Inferior parietal cortex (tissue), 1 donor: ENCODE measurements around the gene CRK.

Source experiments
- DNase-seq: peaks from one replicate; pipeline ENCODE4 v3.0.0-alpha.2; 2016; ENCODE audit errors: extremely low spot score

CRK gene

GRCh38 chr17:1455797-1456599 lies at the start of gene CRK:
TSS of gene CRK (minus strand) at chr17:1456232. CDS start at chr17:1456117, 115 bp downstream.
- DNase-seq: peak; percentile 97

GRCh38 chr17:1505586-1505985 lies 49.6 kb upstream of the CRK start:
- DNase-seq: no peak

DNA sequence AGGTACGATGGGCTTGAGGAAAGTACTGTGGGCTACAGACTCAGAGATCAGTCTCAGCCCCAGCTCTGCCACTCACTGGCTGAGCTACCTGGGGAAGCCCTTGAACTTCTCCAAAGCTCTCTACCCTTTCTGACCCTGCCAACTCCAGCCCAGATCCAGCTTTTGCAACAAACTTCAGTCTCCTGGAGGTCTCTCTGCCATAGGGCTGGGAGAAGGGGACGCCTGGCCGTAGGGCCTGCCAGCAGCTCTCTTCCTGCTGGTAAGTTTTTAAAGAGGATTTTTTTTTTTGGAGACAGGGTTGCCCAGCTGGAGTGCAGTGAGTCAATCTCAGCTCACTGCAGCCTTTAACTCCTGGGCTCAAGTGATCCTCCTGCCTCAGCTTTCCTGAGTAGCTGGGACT lies 48.8 kb upstream of the CRK start:
- DNase-seq: no peak

- no peak for DNase-seq
Observed at GRCh38 chr17:1503699-1504098, 47.7 kb upstream of the CRK start.

- no peak for DNase-seq
Observed at GRCh38 chr17:1498869-1499268, 42.8 kb upstream of the CRK start.

GRCh38 chr17:1498233-1498632 lies 42.2 kb upstream of the CRK start:
- DNase-seq: no peak

- DNase-seq: no peak
Observed at GRCh38 chr17:1497831-1498230, 41.8 kb upstream of the CRK start.

DNA sequence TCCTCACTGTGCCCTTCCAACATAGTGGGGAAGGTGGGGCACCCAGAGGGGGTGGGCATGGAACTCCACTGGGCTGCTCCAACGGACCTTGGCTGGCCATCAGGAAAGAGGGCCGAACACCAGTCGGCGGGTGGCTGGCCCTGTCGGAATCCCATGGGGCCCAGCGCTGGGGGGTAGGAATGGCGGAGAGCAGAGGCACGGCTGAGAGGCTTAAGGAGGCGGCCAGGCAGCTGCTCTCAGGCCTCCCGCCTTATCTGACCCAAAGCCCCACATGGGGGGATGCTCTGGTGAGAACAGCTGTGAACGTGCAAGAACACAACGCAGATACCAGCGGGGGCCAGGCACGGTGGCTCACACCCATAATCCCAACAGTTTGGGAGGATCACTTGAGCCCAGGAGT lies 40.8 kb upstream of the CRK start:
- DNase-seq: no peak

GRCh38 chr17:1495265-1495989 lies 39.4 kb upstream of the CRK start:
- no peak for DNase-seq

GRCh38 chr17:1494736-1495253 lies 38.8 kb upstream of the CRK start:
- DNase-seq: no peak

DNA sequence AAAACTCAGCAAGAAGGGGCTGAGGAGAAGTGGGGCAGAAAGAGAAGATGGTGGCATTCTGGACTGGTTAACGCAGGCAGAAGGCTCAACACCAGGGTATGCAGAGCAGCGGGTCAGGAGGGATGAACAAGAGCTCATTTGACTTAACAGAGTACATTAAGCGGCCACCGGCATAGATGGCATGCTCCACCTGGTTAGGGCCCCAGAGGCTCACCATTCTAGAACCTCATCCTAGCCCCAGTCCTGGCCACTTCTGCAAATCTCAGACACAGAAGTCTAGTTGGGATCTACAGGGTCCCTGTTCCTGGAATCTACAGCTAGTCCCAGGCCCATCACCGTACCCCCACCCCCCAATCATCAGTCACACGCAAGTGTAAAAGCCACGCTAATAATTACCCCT lies 38.2 kb upstream of the CRK start:
- no peak for DNase-seq

- DNase-seq: no peak
Observed at GRCh38 chr17:1493291-1493980, 37.4 kb upstream of the CRK start.

DNA sequence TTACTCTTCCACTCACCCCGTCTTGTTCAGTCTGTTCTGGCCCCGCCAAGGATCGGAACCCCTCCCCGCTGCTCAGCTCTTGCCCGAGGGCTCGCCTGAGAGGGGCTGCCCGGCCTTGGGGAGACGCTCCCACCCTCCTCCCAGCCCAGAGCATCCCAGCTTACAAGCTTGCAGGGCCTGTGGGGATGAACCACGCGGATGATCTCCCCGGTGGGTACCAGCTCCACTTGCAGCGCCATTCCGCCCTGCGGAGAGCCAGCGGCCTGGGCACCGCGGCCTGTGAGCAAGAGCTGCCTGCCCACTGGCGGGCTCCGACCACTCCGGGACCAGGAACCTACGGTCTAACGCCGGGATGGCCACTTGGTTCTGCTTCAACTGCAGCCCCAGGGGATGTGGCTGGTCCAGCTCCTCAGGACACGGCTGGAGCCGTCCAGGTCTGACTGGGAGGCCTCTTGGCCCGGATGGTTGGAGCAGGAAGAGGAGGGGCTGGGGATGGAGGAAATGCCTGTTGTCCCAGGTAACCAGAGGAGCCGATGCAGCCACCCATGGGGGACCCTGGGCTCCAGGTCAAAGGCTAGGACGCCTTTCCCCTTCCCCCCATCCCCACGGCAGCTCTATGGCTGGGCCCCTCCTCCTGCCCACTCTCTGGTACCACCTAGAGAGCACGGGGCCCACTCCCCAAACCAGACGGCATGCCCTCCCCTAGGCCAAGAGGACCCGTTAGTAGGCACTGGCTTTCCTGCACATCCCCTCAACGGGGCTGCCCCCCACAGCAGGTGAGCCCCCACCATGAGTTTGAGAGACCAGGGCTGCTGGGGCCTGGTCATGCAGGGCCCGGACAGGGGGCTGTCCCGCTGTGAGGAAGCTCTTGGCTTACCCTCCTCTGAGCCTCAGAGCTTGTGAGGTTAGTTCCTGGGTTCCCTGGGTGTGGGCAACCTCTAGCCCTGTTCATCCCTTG lies 36.5 kb upstream of the CRK start, which contains the start of gene MYO1C:
Gene MYO1C (minus strand): TSS at position 438 of the 958 bp plus-strand sequence. CDS start 199 bp downstream, at position 239.
- DNase-seq: no peak

GRCh38 chr17:1491443-1492248 lies 35.6 kb upstream of the CRK start:
- DNase-seq: no peak

GRCh38 chr17:1490643-1491442 lies 34.8 kb upstream of the CRK start:
- DNase-seq: no peak

GRCh38 chr17:1488826-1489270 lies 32.8 kb upstream of the CRK start:
- DNase-seq: no peak

DNA sequence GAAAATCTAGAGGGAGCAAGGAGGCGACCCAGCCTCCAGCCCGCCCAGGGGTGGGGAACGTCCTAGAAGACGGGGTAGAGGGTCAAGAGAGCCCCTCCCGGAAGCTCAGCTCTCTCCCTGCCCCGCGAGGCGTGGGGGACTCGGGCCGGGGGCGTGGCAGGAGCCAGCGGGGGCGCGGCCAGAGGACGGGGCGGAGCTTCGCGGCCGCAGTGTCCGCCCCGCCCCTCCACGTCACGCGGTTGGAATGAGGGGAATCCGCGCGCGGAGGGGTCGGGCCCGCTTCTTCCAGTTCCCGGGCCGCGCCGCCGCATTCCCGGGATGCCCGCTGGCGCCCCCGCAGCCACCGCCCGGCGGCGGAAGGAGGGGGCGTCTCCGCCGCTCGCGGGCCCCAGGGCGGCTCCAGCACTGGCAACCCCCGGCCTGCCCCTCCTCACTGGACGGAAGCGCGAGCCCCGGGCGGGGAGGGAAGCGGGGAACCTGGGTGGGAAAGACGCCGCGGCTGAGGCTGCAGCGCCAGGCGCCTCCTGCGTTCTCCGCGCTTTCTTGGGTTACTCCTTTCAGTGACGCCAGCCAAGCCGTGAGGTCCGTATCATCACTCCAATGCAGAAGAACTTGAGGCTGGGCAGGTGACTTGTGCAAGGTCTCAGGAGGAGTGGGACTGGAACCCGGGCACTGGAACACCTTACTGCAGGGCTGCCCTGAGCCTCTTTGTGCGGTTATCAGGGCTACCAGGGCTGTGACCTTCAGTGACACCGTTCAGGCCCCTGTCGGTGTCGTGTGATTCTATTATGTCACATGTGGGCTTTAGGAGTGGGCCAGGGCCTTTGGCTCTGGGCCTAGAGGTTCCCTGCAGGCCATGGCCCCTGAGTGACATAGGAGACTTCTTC lies 32.1 kb upstream of the CRK start:
- DNase-seq: peak; percentile 57
